GM18870 (cell line): Measurements from ENCODE around the gene REEP5.

ENCODE experiments used
- ATAC-seq: cut with Tn5 transposase; IDR thresholded peaks from one replicate; pipeline ENCODE4 v1.9.1; 2021; ENCODE audit warnings: moderate library complexity; ENCODE audit not compliant: unreplicated experiment

REEP5 gene

DNA sequence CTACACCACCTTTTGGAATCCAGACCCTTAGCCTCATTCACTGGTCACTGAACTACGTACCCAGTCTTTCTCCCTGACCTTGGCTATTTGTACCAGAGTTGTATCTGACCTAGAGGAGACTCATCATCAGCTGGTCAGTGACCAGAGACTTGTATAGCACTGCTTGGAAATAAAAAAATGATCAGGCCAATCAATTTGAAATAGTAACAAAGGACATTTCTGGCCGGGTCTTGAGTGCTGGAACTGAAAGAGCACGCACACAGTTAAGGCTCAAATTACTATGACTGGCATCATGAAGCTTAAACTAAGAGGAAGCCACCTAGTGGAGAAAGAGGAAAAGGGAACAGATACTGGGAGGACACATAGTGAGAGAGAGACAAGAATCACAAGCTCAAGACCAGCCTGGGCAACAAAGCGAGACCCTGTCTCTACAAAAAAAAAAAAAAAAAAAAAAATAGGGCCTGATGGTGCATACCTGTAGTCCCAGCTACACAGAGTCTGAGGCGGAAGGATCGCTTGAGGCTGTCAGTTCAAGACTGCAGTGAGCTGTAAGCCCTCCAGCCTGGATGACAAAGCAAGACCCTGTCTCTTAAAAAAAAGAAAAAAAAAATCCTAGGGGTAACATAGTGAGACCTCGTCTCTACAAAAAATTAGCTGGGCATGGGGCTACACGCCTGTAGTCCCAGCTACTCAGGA lies 73.8 kb downstream of the REEP5 start:
- peak; percentile 95 for ATAC-seq

DNA sequence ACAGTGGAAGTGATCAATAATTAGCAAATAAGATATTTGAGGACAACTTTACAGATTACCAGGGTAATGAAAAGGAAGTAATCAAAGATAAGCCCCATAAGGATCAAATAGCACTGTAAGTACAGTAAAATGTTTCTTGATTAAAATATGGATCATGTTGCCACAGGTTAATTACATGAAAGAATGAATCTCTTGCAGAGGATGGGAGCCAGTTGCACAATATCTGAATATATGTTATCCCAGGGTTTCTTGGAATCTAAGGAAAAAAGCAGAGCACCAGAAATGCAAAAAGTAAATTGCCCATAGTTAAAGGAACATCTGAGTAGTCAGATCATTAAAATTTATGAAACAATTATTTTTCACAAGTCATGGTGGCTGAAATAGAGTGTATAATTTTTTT lies 74.7 kb downstream of the REEP5 start:
- ATAC-seq, result no peak

DNA sequence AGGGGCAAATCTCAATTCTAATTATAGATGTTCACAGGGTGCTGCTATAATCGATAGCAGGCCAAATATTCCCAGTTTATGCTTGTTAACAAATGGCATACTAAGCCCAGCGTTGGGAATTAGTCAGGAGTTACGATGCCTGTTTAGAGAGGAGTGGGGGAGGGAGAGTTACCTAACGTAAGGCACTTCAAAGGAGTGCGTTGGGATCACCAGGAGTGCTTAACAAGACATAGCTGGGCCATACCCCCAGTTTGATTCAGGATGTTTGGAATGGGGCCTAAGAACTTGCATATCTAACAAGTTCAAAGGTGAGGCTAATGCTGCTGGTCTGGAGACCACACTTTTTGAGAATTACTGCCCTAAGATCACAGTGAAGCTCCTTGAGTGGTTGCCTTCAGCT lies 75.5 kb downstream of the REEP5 start:
- no peak for ATAC-seq

DNA sequence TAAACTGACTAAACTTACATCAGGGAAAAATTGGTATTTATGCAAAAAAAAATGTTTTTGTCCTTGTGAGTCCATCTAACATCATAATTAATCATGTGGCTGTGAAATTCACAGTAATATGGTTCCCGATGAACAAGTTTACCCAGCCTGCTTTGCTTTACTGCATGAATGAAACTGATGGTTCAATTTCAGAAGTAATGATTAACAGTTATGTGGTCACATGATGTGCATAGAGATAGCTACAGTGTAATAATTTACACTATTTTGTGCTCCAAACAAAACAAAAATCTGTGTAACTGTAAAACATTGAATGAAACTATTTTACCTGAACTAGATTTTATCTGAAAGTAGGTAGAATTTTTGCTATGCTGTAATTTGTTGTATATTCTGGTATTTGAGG lies 77.5 kb downstream of the REEP5 start:
- no peak for ATAC-seq

DNA sequence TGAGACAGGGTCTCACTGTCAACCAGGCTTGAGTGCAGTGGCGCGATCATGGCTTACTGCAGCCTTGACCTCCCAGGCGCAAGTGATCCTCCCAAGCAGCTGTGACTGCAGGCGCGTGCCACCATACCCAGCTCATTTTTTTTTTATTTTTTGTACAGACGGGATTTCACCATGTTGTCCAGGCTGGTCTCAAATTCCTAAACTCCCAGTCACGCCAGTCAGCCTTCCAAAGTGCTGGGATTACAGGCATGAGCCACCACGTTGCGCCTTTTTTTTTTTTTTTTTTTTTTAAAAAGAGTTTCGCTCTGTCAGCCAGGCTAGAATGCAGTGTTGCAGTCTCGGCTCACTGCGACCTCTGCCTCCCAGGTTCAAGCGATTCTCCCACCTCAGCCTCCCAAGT lies 88.1 kb downstream of the REEP5 start:
- no peak for ATAC-seq

DNA sequence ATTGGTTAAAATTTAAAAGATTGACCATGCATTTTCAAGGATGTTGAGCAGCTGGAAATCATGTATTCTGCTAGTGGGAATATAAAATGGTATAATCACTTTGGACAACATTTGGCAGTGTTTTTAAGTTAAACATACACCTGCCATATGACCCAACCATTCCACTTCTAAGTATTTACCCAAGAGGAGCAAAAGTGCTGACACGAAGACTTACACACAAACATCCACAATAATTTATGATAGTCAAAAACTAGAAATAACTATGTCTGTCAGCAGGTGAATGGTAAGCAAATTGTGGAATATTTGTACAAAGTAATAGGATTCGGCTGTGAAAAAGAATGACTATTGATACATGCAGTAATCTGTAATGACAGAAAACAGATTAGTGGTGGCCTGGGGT lies 91.6 kb downstream of the REEP5 start:
- no peak for ATAC-seq
